Measurements from ENCODE around the gene SV2B.

SV2B gene

DNA sequence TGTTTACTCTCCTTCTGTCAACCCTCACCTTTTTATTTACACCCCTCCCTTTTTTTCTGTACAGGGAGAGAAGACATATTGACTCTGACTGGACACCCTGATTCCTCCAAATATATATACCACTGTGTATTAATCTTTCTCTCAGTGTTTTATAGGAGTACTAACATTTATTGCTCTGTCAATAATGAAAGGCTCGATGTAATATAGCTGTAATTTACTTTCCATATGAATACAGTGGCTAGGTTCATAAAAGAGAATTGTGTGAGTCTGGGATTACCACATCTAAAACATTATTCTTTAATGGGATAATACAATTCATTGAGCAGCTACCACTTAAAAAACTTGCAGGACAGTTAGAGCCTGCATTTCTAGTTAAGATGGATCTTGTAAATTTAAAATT, 194.3 kb downstream of the SV2B start:
- no peaks in the 10 kb centered on the region for H3K36me3 ChIP-seq (ENCODE audit: insufficient read depth, low read length)
- DNase-seq (ENCODE audit: low read depth, low spot score) = no peak
- TF ChIP-seq EZH2 (IDR thresholded peaks at IDR 0.05) = no peak
- no peak for TF ChIP-seq FOXP2 (optimal IDR thresholded peaks at IDR 0.05; ENCODE audit: control extremely low read depth, extremely low read length, insufficient read depth)
- no peak for TF ChIP-seq POLR2AphosphoS5 (IDR thresholded peaks at IDR 0.05; ENCODE audit: borderline replicate concordance, low read depth, low read length)
- no peaks in the 10 kb centered on the region for H3K9me3 ChIP-seq (ENCODE audit: low read depth, low read length)
- no peak overlapping the region for H3K9ac ChIP-seq (ENCODE audit: insufficient read length)
- no peak overlapping the region for H3K27ac ChIP-seq
- H3K4me3 ChIP-seq = no peak overlapping the region

GRCh38 chr15:91294795-91295194, 194.7 kb downstream of the SV2B start:
- Histone ChIP-seq H3K27ac (no peak overlapping the region), H3K36me3 (ENCODE audit: insufficient read depth, low read length) (no peaks in the 10 kb centered on the region), H3K9me3 (ENCODE audit: low read depth, low read length) (no peaks in the 10 kb centered on the region), H3K4me3 (no peak overlapping the region), H3K9ac (ENCODE audit: insufficient read length) (no peak overlapping the region)
- no peak for TF ChIP-seq EZH2 (IDR thresholded peaks at IDR 0.05)
- no peak for DNase-seq (ENCODE audit: low read depth, low spot score)

- no peak for DNase-seq (ENCODE audit: low read depth, low spot score)
- H3K9ac ChIP-seq (ENCODE audit: insufficient read length) = no peak overlapping the region
- TF ChIP-seq FOXP2 (optimal IDR thresholded peaks at IDR 0.05; ENCODE audit: control extremely low read depth, extremely low read length, insufficient read depth) (no peak), POLR2AphosphoS5 (IDR thresholded peaks at IDR 0.05; ENCODE audit: borderline replicate concordance, low read depth, low read length) (no peak), EZH2 (IDR thresholded peaks at IDR 0.05) (no peak)
- H3K27ac ChIP-seq = no peak overlapping the region
- no peaks in the 10 kb centered on the region for H3K36me3 ChIP-seq (ENCODE audit: insufficient read depth, low read length)
- H3K9me3 ChIP-seq (ENCODE audit: low read depth, low read length) = no peaks in the 10 kb centered on the region
- no peak overlapping the region for H3K4me3 ChIP-seq
These were observed 198.0 kb downstream of the SV2B start for GRCh38 chr15:91298101-91298500.

GRCh38 chr15:91302588-91303439, 202.8 kb downstream of the SV2B start:
- TF ChIP-seq FOXP2 (optimal IDR thresholded peaks at IDR 0.05; ENCODE audit: control extremely low read depth, extremely low read length, insufficient read depth) (no peak), EZH2 (IDR thresholded peaks at IDR 0.05) (no peak), POLR2AphosphoS5 (IDR thresholded peaks at IDR 0.05; ENCODE audit: borderline replicate concordance, low read depth, low read length) (no peak)
- Histone ChIP-seq H3K27ac (no peak overlapping the region), H3K9ac (ENCODE audit: insufficient read length) (no peak overlapping the region), H3K4me3 (peak overlapping the region; percentile 23; the same call in 1 of the 2 replicates), H3K36me3 (ENCODE audit: insufficient read depth, low read length) (no peaks in the 10 kb centered on the region), H3K9me3 (ENCODE audit: low read depth, low read length) (no peaks in the 10 kb centered on the region)
- DNase-seq (ENCODE audit: low read depth, low spot score) = peak; percentile 78

GRCh38 chr15:91304210-91304609, 204.2 kb downstream of the SV2B start:
- no peak overlapping the region for H3K9ac ChIP-seq (ENCODE audit: insufficient read length)
- no peaks in the 10 kb centered on the region for H3K36me3 ChIP-seq (ENCODE audit: insufficient read depth, low read length)
- H3K4me3 ChIP-seq = no peak overlapping the region
- no peaks in the 10 kb centered on the region for H3K9me3 ChIP-seq (ENCODE audit: low read depth, low read length)
- no peak for DNase-seq (ENCODE audit: low read depth, low spot score)
- H3K27ac ChIP-seq = no peak overlapping the region
- TF ChIP-seq FOXP2 (optimal IDR thresholded peaks at IDR 0.05; ENCODE audit: control extremely low read depth, extremely low read length, insufficient read depth) = no peak
- no peak for TF ChIP-seq POLR2AphosphoS5 (IDR thresholded peaks at IDR 0.05; ENCODE audit: borderline replicate concordance, low read depth, low read length)
- TF ChIP-seq EZH2 (IDR thresholded peaks at IDR 0.05) = no peak

DNA sequence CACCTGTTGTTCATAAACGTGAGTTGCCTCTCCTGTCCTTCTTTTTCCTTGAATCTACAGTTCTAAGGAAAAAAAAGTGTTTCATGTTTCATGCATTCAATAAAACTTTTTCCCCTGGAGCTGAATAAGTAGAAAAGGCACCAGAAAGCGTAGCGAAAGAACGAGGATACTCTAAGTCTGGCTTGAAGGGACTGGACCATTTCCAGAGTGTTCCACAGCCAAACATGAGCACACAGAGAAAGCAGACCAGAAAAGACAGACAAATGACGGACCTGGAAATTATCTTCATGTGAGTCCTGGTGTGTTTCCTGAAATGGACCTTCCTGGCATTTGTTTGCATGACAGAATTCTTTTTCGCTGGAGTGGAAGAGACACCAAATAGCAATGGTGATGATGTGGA, 204.7 kb downstream of the SV2B start:
- no peak overlapping the region for H3K9ac ChIP-seq (ENCODE audit: insufficient read length)
- DNase-seq (ENCODE audit: low read depth, low spot score) = no peak
- H3K9me3 ChIP-seq (ENCODE audit: low read depth, low read length) = no peaks in the 10 kb centered on the region
- no peaks in the 10 kb centered on the region for H3K36me3 ChIP-seq (ENCODE audit: insufficient read depth, low read length)
- no peak for TF ChIP-seq EZH2 (IDR thresholded peaks at IDR 0.05)
- TF ChIP-seq POLR2AphosphoS5 (IDR thresholded peaks at IDR 0.05; ENCODE audit: borderline replicate concordance, low read depth, low read length) = no peak
- TF ChIP-seq FOXP2 (optimal IDR thresholded peaks at IDR 0.05; ENCODE audit: control extremely low read depth, extremely low read length, insufficient read depth) = no peak
- no peak overlapping the region for H3K4me3 ChIP-seq
- no peak overlapping the region for H3K27ac ChIP-seq

GRCh38 chr15:91306144-91306543, 206.1 kb downstream of the SV2B start:
- H3K9ac ChIP-seq (ENCODE audit: insufficient read length) = no peak overlapping the region
- no peak overlapping the region for H3K4me3 ChIP-seq
- no peaks in the 10 kb centered on the region for H3K9me3 ChIP-seq (ENCODE audit: low read depth, low read length)
- TF ChIP-seq EZH2 (IDR thresholded peaks at IDR 0.05) (no peak), FOXP2 (optimal IDR thresholded peaks at IDR 0.05; ENCODE audit: control extremely low read depth, extremely low read length, insufficient read depth) (no peak), POLR2AphosphoS5 (IDR thresholded peaks at IDR 0.05; ENCODE audit: borderline replicate concordance, low read depth, low read length) (no peak)
- no peak overlapping the region for H3K27ac ChIP-seq
- no peak for DNase-seq (ENCODE audit: low read depth, low spot score)
- H3K36me3 ChIP-seq (ENCODE audit: insufficient read depth, low read length) = no peaks in the 10 kb centered on the region

DNA sequence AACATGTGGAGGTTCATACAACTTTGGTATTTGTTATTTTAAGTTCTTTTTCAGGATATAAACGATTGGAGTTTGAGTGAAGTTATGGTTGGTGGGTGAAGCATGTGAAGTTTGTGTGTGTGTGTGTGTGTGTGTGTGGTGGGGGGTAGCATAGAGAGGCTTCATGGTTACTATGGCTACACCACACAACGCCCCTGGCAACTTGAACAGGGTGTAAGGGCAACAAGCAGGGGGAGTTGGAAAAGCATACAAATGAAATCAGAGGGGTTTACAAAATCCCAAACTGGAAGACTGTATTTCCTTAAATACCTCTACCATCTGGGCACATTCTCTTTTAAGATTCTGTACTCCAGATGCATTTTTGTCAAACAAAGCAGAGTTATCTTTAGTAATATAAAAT, 207.5 kb downstream of the SV2B start:
- Histone ChIP-seq H3K4me3 (no peak overlapping the region), H3K9ac (ENCODE audit: insufficient read length) (no peak overlapping the region), H3K36me3 (ENCODE audit: insufficient read depth, low read length) (no peaks in the 10 kb centered on the region), H3K27ac (no peak overlapping the region), H3K9me3 (ENCODE audit: low read depth, low read length) (no peaks in the 10 kb centered on the region)
- DNase-seq (ENCODE audit: low read depth, low spot score) = no peak
- no peak for TF ChIP-seq POLR2AphosphoS5 (IDR thresholded peaks at IDR 0.05; ENCODE audit: borderline replicate concordance, low read depth, low read length)
- no peak for TF ChIP-seq EZH2 (IDR thresholded peaks at IDR 0.05)
- TF ChIP-seq FOXP2 (optimal IDR thresholded peaks at IDR 0.05; ENCODE audit: control extremely low read depth, extremely low read length, insufficient read depth) = no peak

- TF ChIP-seq POLR2AphosphoS5 (IDR thresholded peaks at IDR 0.05; ENCODE audit: borderline replicate concordance, low read depth, low read length) = no peak
- TF ChIP-seq FOXP2 (optimal IDR thresholded peaks at IDR 0.05; ENCODE audit: control extremely low read depth, extremely low read length, insufficient read depth) = no peak
- no peak for TF ChIP-seq EZH2 (IDR thresholded peaks at IDR 0.05)
- H3K9ac ChIP-seq (ENCODE audit: insufficient read length) = no peak overlapping the region
- no peaks in the 10 kb centered on the region for H3K36me3 ChIP-seq (ENCODE audit: insufficient read depth, low read length)
- no peak overlapping the region for H3K4me3 ChIP-seq
- no peak for DNase-seq (ENCODE audit: low read depth, low spot score)
- H3K9me3 ChIP-seq (ENCODE audit: low read depth, low read length) = no peaks in the 10 kb centered on the region
- H3K27ac ChIP-seq = no peak overlapping the region
These were observed 208.1 kb downstream of the SV2B start for GRCh38 chr15:91308199-91308598.

Data from SK-N-MC (cell line).